HCT116 (cell line): ENCODE data around the gene MAPK14. TPM values are rescaled to one million over a fixed set of nuclear protein-coding genes. Genes with fewer than 3 reads are reported as not detected.

ENCODE experiments used
- ATAC-seq: fragments of 200-7000 bp; cut with Tn5 transposase; 2 replicates; pipeline ENCODE4 v1.9.1; 2020; ENCODE audit warnings: mild to moderate bottlenecking, moderate library complexity
- BruUV-seq: library from RNA; stranded (reverse); fragments of 400-500 nt; replicated peaks from 2 replicates; lab custom pipeline; 2021; lab: Mats Ljungman, UMichigan
- CTCF ChIA-PET: fragments of 300-600 bp; sonication (Branson Sonifier 250); formaldehyde crosslinking; loops from one replicate; lab custom pipeline; 2021; ENCODE audit warnings: antibody characterized with exemption; lab: Charles Lee
- POLR2A ChIA-PET: fragments of 300-600, 350-600 bp; sonication (Branson Sonifier 250); formaldehyde crosslinking; loops from one replicate; lab custom pipeline; 2021; ENCODE audit warnings: antibody characterized with exemption; lab: Charles Lee
- RAD21 ChIA-PET, 2 experiments: fragments of 300-600 bp; sonication (Branson Sonifier 250); formaldehyde crosslinking; loops; one replicate each; lab custom pipeline; 2023; ENCODE audit warnings: low total read pairs in 2 of 2; ENCODE audit not compliant: uncharacterized antibody in 2 of 2, unreplicated experiment in 2 of 2, low non-redundant PET in 1 of 2; lab: Charles Lee
- DNase-seq: peaks from one replicate; pipeline ENCODE4 v3.0.0-alpha.2; 2010; ENCODE audit warnings: low read depth, low spot score
- H2AFZ ChIP-seq: fragments of 200-600 bp; shearing (Covaris generic), sonication (generic); 2 replicates; pipeline ENCODE4 v1.6.1; 2017; ENCODE audit warnings: low read depth, mixed run types, mixed read lengths, antibody characterized with exemption, low read length; ENCODE audit not compliant: poor library complexity, severe bottlenecking
- H3K27ac ChIP-seq: 2 replicates; pipeline ENCODE4 v1.5.1; 2012; ENCODE audit warnings: low read depth, low read length
- H3K27me3 ChIP-seq: fragments of 200-600 bp; sonication (generic); 2 replicates; pipeline ENCODE4 v1.6.1; 2016; ENCODE audit warnings: mixed run types, low read length, mixed read lengths; ENCODE audit not compliant: insufficient read depth
- H3K36me3 ChIP-seq, 2 experiments: fragments of 200-500 bp in 1 of 2; fragments of 200-600 bp in 1 of 2; sonication (Bioruptor generic) in 1 of 2; sonication (generic) in 1 of 2; 2 replicates each; pipeline versions ENCODE4 v1.5.1 to v1.6.1; 2014 to 2016; ENCODE audit warnings: low read length in 2 of 2, inconsistent platforms in 1 of 2, mixed read lengths in 1 of 2, mixed run types in 1 of 2; ENCODE audit not compliant: insufficient read depth in 2 of 2, control insufficient read depth in 1 of 2
- H3K4me1 ChIP-seq, 2 experiments: fragments of 200-600 bp in 1 of 2; sonication (generic) in 1 of 2; 2 replicates each; pipeline versions ENCODE4 v1.5.1 to v1.6.1; 2012 to 2017; ENCODE audit warnings: low read length in 2 of 2, inconsistent platforms in 1 of 2, mild to moderate bottlenecking in 1 of 2, mixed read lengths in 1 of 2, mixed run types in 1 of 2, moderate library complexity in 1 of 2; ENCODE audit not compliant: insufficient read depth in 2 of 2, control insufficient read depth in 1 of 2
- H3K4me2 ChIP-seq: fragments of 200-600 bp; sonication (generic); 2 replicates; pipeline ENCODE4 v1.6.1; 2017; ENCODE audit warnings: mixed run types, low read length, mixed read lengths
- H3K4me3 ChIP-seq, 2 experiments: fragments of 200-600 bp in 1 of 2; sonication (generic) in 1 of 2; replicated peaks in 1 of 2; 2 replicates each; pipeline ENCODE4 v1.5.1; 2011 to 2016; ENCODE audit warnings: low read length in 2 of 2, control low read depth in 1 of 2, low read depth in 1 of 2, mild to moderate bottlenecking in 1 of 2, mixed read lengths in 1 of 2, mixed run types in 1 of 2
- H3K79me2 ChIP-seq: fragments of 200-600 bp; sonication (generic); 2 replicates; pipeline ENCODE4 v1.6.1; 2017; ENCODE audit warnings: mild to moderate bottlenecking, mixed run types, low read length, moderate library complexity, mixed read lengths; ENCODE audit not compliant: insufficient read depth
- H3K9ac ChIP-seq: fragments of 200-600 bp; sonication (generic); 2 replicates; pipeline ENCODE4 v1.6.1; 2016; ENCODE audit warnings: low read length, mixed read lengths
- H3K9me2 ChIP-seq: fragments of 200-600 bp; sonication (generic), shearing (Covaris generic); 2 replicates; pipeline ENCODE4 v1.6.1; 2017; ENCODE audit warnings: mixed run types, mild to moderate bottlenecking, moderate library complexity; ENCODE audit not compliant: insufficient read depth
- H3K9me3 ChIP-seq, 2 experiments: fragments of 200-500 bp in 1 of 2; fragments of 200-600 bp in 1 of 2; sonication (Bioruptor generic) in 1 of 2; sonication (generic) in 1 of 2; 2 replicates each; pipeline ENCODE4 v1.6.1; 2014 to 2017; ENCODE audit warnings: low read length in 2 of 2, mixed read lengths in 2 of 2, inconsistent platforms in 1 of 2, low read depth in 1 of 2, mild to moderate bottlenecking in 1 of 2, mixed run types in 1 of 2, moderate library complexity in 1 of 2; ENCODE audit not compliant: control insufficient read depth in 1 of 2, insufficient read depth in 1 of 2
- H4K20me1 ChIP-seq: fragments of 200-600 bp; sonication (generic), shearing (Covaris generic); 2 replicates; pipeline ENCODE4 v1.6.1; 2017; ENCODE audit warnings: mixed run types, mild to moderate bottlenecking, moderate library complexity; ENCODE audit not compliant: insufficient read depth
- CTCF ChIP-seq, 3 experiments: fragments of 200-600 bp in 1 of 3; sonication (generic) in 1 of 3; IDR thresholded peaks in 2 of 3; conservative IDR thresholded peaks in 1 of 3; 2 replicates each; pipeline ENCODE4 v1.5.1; 2012 to 2017; ENCODE audit warnings: low read depth in 2 of 3, low read length in 2 of 3, antibody characterized with exemption in 1 of 3, borderline replicate concordance in 1 of 3, control low read depth in 1 of 3, mild to moderate bottlenecking in 1 of 3, mixed read lengths in 1 of 3, mixed run types in 1 of 3, moderate library complexity in 1 of 3; ENCODE audit not compliant: insufficient read depth in 1 of 3
- FOSL1 ChIP-seq: IDR thresholded peaks from 2 replicates; pipeline ENCODE4 v1.6.1; 2012; ENCODE audit warnings: low read depth
- RAD21 ChIP-seq: IDR thresholded peaks from 2 replicates; pipeline ENCODE4 v1.6.1; 2012; ENCODE audit warnings: low read depth, mild to moderate bottlenecking
- TCF7L2 ChIP-seq: IDR thresholded peaks from 2 replicates; pipeline ENCODE4 v1.7.0; 2011; ENCODE audit warnings: borderline replicate concordance, inconsistent platforms; ENCODE audit not compliant: insufficient read depth, insufficient read length; ENCODE audit errors: extremely low read depth
- YY1 ChIP-seq: IDR thresholded peaks from 2 replicates; pipeline ENCODE4 v1.6.1; 2011; ENCODE audit warnings: low read length, low read depth, moderate library complexity, mild to moderate bottlenecking; ENCODE audit not compliant: insufficient replicate concordance; ENCODE audit errors: extremely low read depth
- ZFX ChIP-seq: fragments of 450-650 bp; IDR thresholded peaks from 2 replicates; pipeline ENCODE4 v1.6.1; 2017
- intact Hi-C: fragments of 100-400 bp; cut with micrococcal nuclease; formaldehyde crosslinking; loops from 2 replicates; pipeline ENCODE4 v1.10.0; 2022
- total RNA-seq: library from RNA; stranded (reverse); gene quantifications from one replicate; pipeline ENCODE4 v1.2.1, GENCODE V29; 2021; ENCODE audit not compliant: unreplicated experiment
- TF ChIP-seq, protein P1 (sequence below): IDR thresholded peaks from 2 replicates; pipeline ENCODE4 v1.6.1; 2012
- TF ChIP-seq, protein P2 (sequence below): IDR thresholded peaks from 2 replicates; pipeline ENCODE4 v1.6.1; 2012
- TF ChIP-seq, protein P3 (sequence below): IDR thresholded peaks from 2 replicates; pipeline ENCODE4 v1.6.1; 2011; ENCODE audit warnings: mild to moderate bottlenecking, low read length, moderate library complexity; ENCODE audit not compliant: insufficient replicate concordance; ENCODE audit errors: extremely low read depth

Gene MAPK14
- total RNA-seq, 1 experiment from 2014 or later: 34.2 TPM

DNA sequence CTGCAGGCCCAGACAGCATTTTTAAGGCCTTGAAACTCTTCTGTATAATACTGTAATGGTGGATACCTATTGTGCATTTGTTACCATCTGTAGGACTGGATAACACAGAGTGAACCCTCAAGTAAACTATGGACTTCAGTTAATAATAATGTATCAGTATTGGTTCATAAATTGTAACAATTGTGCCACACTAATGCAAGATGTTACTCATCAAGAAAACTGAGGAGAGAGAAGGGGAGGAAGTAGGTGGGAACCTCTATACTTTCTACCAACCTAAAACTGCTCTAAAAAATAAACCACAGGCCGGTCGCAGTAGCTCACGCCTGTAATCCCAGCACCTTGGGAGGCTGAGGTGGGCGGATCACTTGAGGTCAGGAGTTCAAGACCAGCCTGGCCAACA is 113.5 kb downstream of the MAPK14 start:
- Histone ChIP-seq H3K36me3 (peaks cover 5 to 16% of the 10 kb centered on the region in 2 experiments; a peak in 3 of 4 replicates), H4K20me1 (no peaks in the 10 kb centered on the region), H3K79me2 (no peaks in the 10 kb centered on the region), H3K4me2 (no peak overlapping the region), H3K27ac (no peak overlapping the region), H3K27me3 (no peaks in the 10 kb centered on the region), H2AFZ (no peak overlapping the region), H3K9ac (no peak overlapping the region), H3K4me1 (no peaks in the 10 kb centered on the region), H3K9me2 (no peaks in the 10 kb centered on the region), H3K9me3 (no peaks in the 10 kb centered on the region), H3K4me3 (no peak overlapping the region)
- DNase-seq (no peak), ATAC-seq (no peak)
- TF ChIP-seq FOSL1 (no peak), ZFX (no peak), YY1 (no peak), TCF7L2 (no peak), RAD21 (no peak), CTCF (IDR thresholded peaks at IDR 0.05 in 2 of 3, conservative IDR thresholded peaks at IDR 0.05 in 1 of 3; ENCODE audit: borderline replicate concordance in 1 of 3, insufficient read depth in 1 of 3, low read depth in 2 of 3, low read length in 2 of 3) (no peak)
- TF ChIP-seq, protein P1, sequence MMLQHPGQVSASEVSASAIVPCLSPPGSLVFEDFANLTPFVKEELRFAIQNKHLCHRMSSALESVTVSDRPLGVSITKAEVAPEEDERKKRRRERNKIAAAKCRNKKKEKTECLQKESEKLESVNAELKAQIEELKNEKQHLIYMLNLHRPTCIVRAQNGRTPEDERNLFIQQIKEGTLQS: no peak
- TF ChIP-seq, protein P2, sequence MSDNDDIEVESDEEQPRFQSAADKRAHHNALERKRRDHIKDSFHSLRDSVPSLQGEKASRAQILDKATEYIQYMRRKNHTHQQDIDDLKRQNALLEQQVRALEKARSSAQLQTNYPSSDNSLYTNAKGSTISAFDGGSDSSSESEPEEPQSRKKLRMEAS: no peak
- TF ChIP-seq, protein P3, sequence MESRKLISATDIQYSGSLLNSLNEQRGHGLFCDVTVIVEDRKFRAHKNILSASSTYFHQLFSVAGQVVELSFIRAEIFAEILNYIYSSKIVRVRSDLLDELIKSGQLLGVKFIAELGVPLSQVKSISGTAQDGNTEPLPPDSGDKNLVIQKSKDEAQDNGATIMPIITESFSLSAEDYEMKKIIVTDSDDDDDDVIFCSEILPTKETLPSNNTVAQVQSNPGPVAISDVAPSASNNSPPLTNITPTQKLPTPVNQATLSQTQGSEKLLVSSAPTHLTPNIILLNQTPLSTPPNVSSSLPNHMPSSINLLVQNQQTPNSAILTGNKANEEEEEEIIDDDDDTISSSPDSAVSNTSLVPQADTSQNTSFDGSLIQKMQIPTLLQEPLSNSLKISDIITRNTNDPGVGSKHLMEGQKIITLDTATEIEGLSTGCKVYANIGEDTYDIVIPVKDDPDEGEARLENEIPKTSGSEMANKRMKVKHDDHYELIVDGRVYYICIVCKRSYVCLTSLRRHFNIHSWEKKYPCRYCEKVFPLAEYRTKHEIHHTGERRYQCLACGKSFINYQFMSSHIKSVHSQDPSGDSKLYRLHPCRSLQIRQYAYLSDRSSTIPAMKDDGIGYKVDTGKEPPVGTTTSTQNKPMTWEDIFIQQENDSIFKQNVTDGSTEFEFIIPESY: no peak
- intact Hi-C loops: no loop called here
- RAD21 ChIA-PET: no interaction called here
- POLR2A ChIA-PET: no interaction called here
- BruUV-seq: no TSS peak
- CTCF ChIA-PET: no interaction called here
